ENCODE measurements around the gene MBNL1.
A peak's percentile ranks its signal among the peaks of the same experiment; 100 is the strongest.

GRCh38 chr3:152508705-152509104 is 240.0 kb downstream of the MBNL1 start:
- TF ChIP-seq CTCF (optimal IDR thresholded peaks at IDR 0.05 in 1 of 3, IDR thresholded peaks at IDR 0.05 in 1 of 3, conservative IDR thresholded peaks at IDR 0.05 in 1 of 3; ENCODE audit: extremely low read depth in 1 of 3, insufficient read depth in 2 of 3, low read length in 3 of 3) (peak in 2 of 3 experiments; percentile 18 to 28), EZH2 (IDR thresholded peaks at IDR 0.05; ENCODE audit: low read length) (no peak)
